Stimulated activated CD8-positive, alpha-beta memory T cell treated with anti-CD3 and anti-CD28 coated beads, Interleukin-12 subunit alpha, Interleukin-12 subunit beta, amount 100 ng/mL, for 4 hours (primary cell): ENCODE data around the gene KDM1A.

Experiments used
- DNase-seq: peaks from one replicate; pipeline ENCODE4 v3.0.0-alpha.2; 2020; ENCODE audit warnings: low read depth

Gene KDM1A

GRCh38 chr1:23110391-23110790, 91.1 kb downstream of the KDM1A start:
- DNase-seq: no peak

- DNase-seq: no peak
Measured at GRCh38 chr1:23111600-23112535, 92.6 kb downstream of the KDM1A start.

GRCh38 chr1:23114424-23115079, 95.3 kb downstream of the KDM1A start:
- no peak for DNase-seq

GRCh38 chr1:23116216-23116836, 97.1 kb downstream of the KDM1A start:
- no peak for DNase-seq

GRCh38 chr1:23116921-23117699, 97.8 kb downstream of the KDM1A start:
- no peak for DNase-seq

- DNase-seq: no peak
Measured at GRCh38 chr1:23118407-23118806, 99.1 kb downstream of the KDM1A start.

GRCh38 chr1:23118957-23119792, 99.9 kb downstream of the KDM1A start:
- DNase-seq: no peak

- no peak for DNase-seq
Measured at GRCh38 chr1:23120383-23120782, 101.1 kb downstream of the KDM1A start.

- DNase-seq: no peak
Measured at GRCh38 chr1:23122023-23122748, 102.9 kb downstream of the KDM1A start.

GRCh38 chr1:23122796-23123195, 103.5 kb downstream of the KDM1A start:
- DNase-seq: no peak

- no peak for DNase-seq
Measured at GRCh38 chr1:23123528-23123927, 104.3 kb downstream of the KDM1A start.

GRCh38 chr1:23124259-23125026, 105.2 kb downstream of the KDM1A start:
- DNase-seq: no peak

- DNase-seq: no peak
Measured at GRCh38 chr1:23125489-23125888, 106.2 kb downstream of the KDM1A start.

- DNase-seq: no peak
Measured at GRCh38 chr1:23126200-23126599, 106.9 kb downstream of the KDM1A start.

- DNase-seq: no peak
Measured at GRCh38 chr1:23126801-23127200, 107.5 kb downstream of the KDM1A start.

GRCh38 chr1:23129846-23130245, 110.6 kb downstream of the KDM1A start:
- no peak for DNase-seq

GRCh38 chr1:23132033-23132432, 112.8 kb downstream of the KDM1A start:
- no peak for DNase-seq
